ENCODE results near the gene DEPDC5.

The DEPDC5 gene

GRCh38 chr22:31953261-31953660 is 199.4 kb downstream of the DEPDC5 start:
- no peak for DNase-seq

- no peak for DNase-seq
Observed at GRCh38 chr22:31954535-31955523, 201.0 kb downstream of the DEPDC5 start.

- no peak for DNase-seq
Observed at GRCh38 chr22:31956360-31956759, 202.5 kb downstream of the DEPDC5 start.
